IPS-20b (cell line): ENCODE data around the gene SLC25A47.
"Not testable (repeated sequence)": the region's sequence is repeated elsewhere in the genome, so short reads cannot be mapped to it uniquely, and the experiment has no call there.

Source experiments
- H3K27ac ChIP-seq: one replicate; pipeline ENCODE4 v1.5.1; 2013; ENCODE audit warnings: low read length
- H3K27me3 ChIP-seq: 2 replicates; pipeline ENCODE4 v1.6.1; 2013; ENCODE audit warnings: mild to moderate bottlenecking, low read length, inconsistent platforms; ENCODE audit not compliant: insufficient read depth
- H3K36me3 ChIP-seq: 2 replicates; pipeline ENCODE4 v1.6.1; 2013; ENCODE audit warnings: low read depth, mild to moderate bottlenecking, inconsistent platforms, low read length, moderate library complexity; ENCODE audit not compliant: insufficient read depth
- H3K4me1 ChIP-seq: 2 replicates; pipeline ENCODE4 v1.6.1; 2013; ENCODE audit warnings: mild to moderate bottlenecking, control low read depth, inconsistent platforms, low read length, moderate library complexity; ENCODE audit not compliant: insufficient read depth
- H3K4me3 ChIP-seq: 2 replicates; pipeline ENCODE4 v1.5.1; 2013; ENCODE audit warnings: mild to moderate bottlenecking, low read length, inconsistent platforms
- H3K9ac ChIP-seq: 2 replicates; pipeline ENCODE4 v1.6.1; 2013; ENCODE audit warnings: low read depth, mild to moderate bottlenecking, inconsistent platforms, low read length, moderate library complexity
- H3K9me3 ChIP-seq: 2 replicates; pipeline ENCODE4 v1.6.1; 2013; ENCODE audit warnings: mild to moderate bottlenecking, low read depth, low read length, inconsistent platforms; ENCODE audit not compliant: insufficient read depth

Gene SLC25A47

GRCh38 chr14:100333311-100333710, 10.2 kb downstream of the SLC25A47 start:
- no peak overlapping the region for H3K9ac ChIP-seq
- H3K27me3 ChIP-seq: no peaks in the 10 kb centered on the region
- H3K4me1 ChIP-seq: no peaks in the 10 kb centered on the region
- peaks cover 39% of the 10 kb centered on the region for H3K36me3 ChIP-seq
- no peaks in the 10 kb centered on the region for H3K9me3 ChIP-seq
- H3K4me3 ChIP-seq: no peak overlapping the region
- no peak overlapping the region for H3K27ac ChIP-seq

- Histone ChIP-seq H3K9ac (no peak overlapping the region), H3K27ac (no peak overlapping the region)
Measured at GRCh38 chr14:100333827-100334226, 10.7 kb downstream of the SLC25A47 start.

GRCh38 chr14:100334904-100335303, 11.8 kb downstream of the SLC25A47 start:
- Histone ChIP-seq H3K27ac (no peak overlapping the region), H3K27me3 (no peaks in the 10 kb centered on the region), H3K4me3 (no peak overlapping the region), H3K36me3 (peaks cover 44% of the 10 kb centered on the region), H3K4me1 (no peaks in the 10 kb centered on the region), H3K9ac (no peak overlapping the region), H3K9me3 (no peaks in the 10 kb centered on the region)

More at GRCh38 chr14:100333827-100334226, 10.7 kb downstream of the SLC25A47 start:
- no peaks in the 10 kb centered on the region for H3K27me3 ChIP-seq
- H3K4me1 ChIP-seq: no peaks in the 10 kb centered on the region
- H3K36me3 ChIP-seq: peaks cover 39% of the 10 kb centered on the region
- H3K9me3 ChIP-seq: no peaks in the 10 kb centered on the region
- H3K4me3 ChIP-seq: no peak overlapping the region

GRCh38 chr14:100336618-100337530, 13.7 kb downstream of the SLC25A47 start:
- Histone ChIP-seq H3K9ac (no peak overlapping the region), H3K4me1 (no peaks in the 10 kb centered on the region), H3K27me3 (no peaks in the 10 kb centered on the region), H3K36me3 (peaks cover 61% of the 10 kb centered on the region), H3K9me3 (no peaks in the 10 kb centered on the region), H3K4me3 (no peak overlapping the region), H3K27ac (no peak overlapping the region)

- H3K9ac ChIP-seq: no peak overlapping the region
- peaks cover 64% of the 10 kb centered on the region for H3K36me3 ChIP-seq
- no peak overlapping the region for H3K27ac ChIP-seq
- no peaks in the 10 kb centered on the region for H3K4me1 ChIP-seq
- H3K27me3 ChIP-seq: no peaks in the 10 kb centered on the region
- H3K9me3 ChIP-seq: no peaks in the 10 kb centered on the region
- no peak overlapping the region for H3K4me3 ChIP-seq
Measured at GRCh38 chr14:100339766-100340422, 16.8 kb downstream of the SLC25A47 start.

GRCh38 chr14:100340423-100340813, 17.3 kb downstream of the SLC25A47 start:
- Histone ChIP-seq H3K9ac (no peak overlapping the region), H3K27me3 (no peaks in the 10 kb centered on the region), H3K36me3 (peaks cover 62% of the 10 kb centered on the region), H3K4me3 (no peak overlapping the region), H3K27ac (no peak overlapping the region), H3K4me1 (no peaks in the 10 kb centered on the region), H3K9me3 (no peaks in the 10 kb centered on the region)

GRCh38 chr14:100341301-100342031, 18.3 kb downstream of the SLC25A47 start:
- peaks cover 64% of the 10 kb centered on the region for H3K36me3 ChIP-seq
- no peak overlapping the region for H3K27ac ChIP-seq
- H3K9me3 ChIP-seq: no peaks in the 10 kb centered on the region

GRCh38 chr14:100342195-100342594, 19.1 kb downstream of the SLC25A47 start:
- Histone ChIP-seq H3K27me3 (no peaks in the 10 kb centered on the region), H3K9me3 (no peaks in the 10 kb centered on the region), H3K27ac (no peak overlapping the region), H3K4me1 (no peaks in the 10 kb centered on the region), H3K4me3 (no peak overlapping the region), H3K36me3 (peaks cover 64% of the 10 kb centered on the region), H3K9ac (no peak overlapping the region)

More at GRCh38 chr14:100341301-100342031, 18.3 kb downstream of the SLC25A47 start:
- Histone ChIP-seq H3K4me3 (no peak overlapping the region), H3K4me1 (no peaks in the 10 kb centered on the region), H3K27me3 (no peaks in the 10 kb centered on the region), H3K9ac (no peak overlapping the region)

GRCh38 chr14:100342826-100343225, 19.7 kb downstream of the SLC25A47 start:
- H3K9me3 ChIP-seq, H3K4me1 ChIP-seq, H3K4me3 ChIP-seq, H3K27ac ChIP-seq, H3K27me3 ChIP-seq, H3K9ac ChIP-seq: not testable (repeated sequence)
- H3K36me3 ChIP-seq: peaks cover 62% of the 10 kb centered on the region

- H3K9me3 ChIP-seq, H3K9ac ChIP-seq, H3K27ac ChIP-seq, H3K4me1 ChIP-seq, H3K4me3 ChIP-seq, H3K27me3 ChIP-seq: not testable (repeated sequence)
- H3K36me3 ChIP-seq: peaks cover 71% of the 10 kb centered on the region
Measured at GRCh38 chr14:100344657-100345056, 21.5 kb downstream of the SLC25A47 start.

- no peak overlapping the region for H3K27ac ChIP-seq
- no peaks in the 10 kb centered on the region for H3K4me1 ChIP-seq
- H3K9me3 ChIP-seq: no peaks in the 10 kb centered on the region
- peaks cover 67% of the 10 kb centered on the region for H3K36me3 ChIP-seq
- no peak overlapping the region for H3K9ac ChIP-seq
- H3K27me3 ChIP-seq: no peaks in the 10 kb centered on the region
- H3K4me3 ChIP-seq: no peak overlapping the region
Measured at GRCh38 chr14:100345711-100346110, 22.6 kb downstream of the SLC25A47 start.
